ENCODE results near the gene MICAL2. TPM values are rescaled to one million over a fixed set of nuclear protein-coding genes. Genes with fewer than 3 reads are reported as not detected.

Gene MICAL2
- total RNA-seq, 1 donor from 2014 or later = 197 TPM

DNA sequence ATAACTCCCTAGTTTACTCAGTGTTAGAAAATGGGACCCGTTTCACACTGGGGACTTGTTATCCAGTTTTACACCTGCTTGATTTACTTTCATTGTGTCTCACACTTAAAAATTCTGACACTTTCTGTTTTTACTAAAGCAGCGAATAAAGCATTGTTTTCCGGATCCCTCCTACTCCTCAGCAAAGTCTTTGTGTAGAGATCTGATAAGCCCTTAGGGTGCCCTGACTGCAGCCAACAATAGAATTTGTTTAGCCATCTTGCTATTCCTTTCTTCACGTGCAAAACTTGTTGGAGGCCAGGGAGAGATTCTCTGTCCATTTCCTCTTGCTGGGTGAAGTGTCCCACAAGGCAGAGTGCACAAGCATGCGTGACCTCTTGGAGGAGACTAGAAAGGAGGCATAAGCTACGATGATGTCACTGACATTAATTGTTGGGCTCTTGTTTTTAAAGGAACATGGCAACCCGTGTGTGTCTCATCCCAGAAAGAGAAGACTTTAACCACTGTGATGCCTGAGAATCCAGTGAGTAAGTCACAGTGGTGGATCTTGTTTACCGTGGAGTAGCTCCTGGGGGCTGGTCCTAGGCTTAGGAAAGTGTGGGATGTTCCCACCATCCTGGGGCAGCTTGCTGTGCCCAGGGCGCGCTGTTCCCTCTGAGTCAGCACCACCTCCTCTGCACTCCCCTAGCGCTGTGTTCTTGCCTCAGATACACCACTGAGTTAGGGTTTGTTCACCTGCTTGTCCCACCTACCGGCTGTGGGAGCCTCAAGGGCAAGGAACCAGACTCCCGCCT, 27.7 kb downstream of the MICAL2 start:
- intact Hi-C loops (cut with DNase I) = no loop called here
- Histone ChIP-seq H3K4me1 (peaks cover 73% of the 10 kb centered on the region), H3K4me3 (no peak overlapping the region), H3K36me3 (no peaks in the 10 kb centered on the region), H3K27ac (peak overlapping the region; percentile 63), H3K27me3 (no peaks in the 10 kb centered on the region), H3K9me3 (no peaks in the 10 kb centered on the region)
- peak; percentile 47 for DNase-seq
- no peak for ATAC-seq
- TF ChIP-seq, protein P1, sequence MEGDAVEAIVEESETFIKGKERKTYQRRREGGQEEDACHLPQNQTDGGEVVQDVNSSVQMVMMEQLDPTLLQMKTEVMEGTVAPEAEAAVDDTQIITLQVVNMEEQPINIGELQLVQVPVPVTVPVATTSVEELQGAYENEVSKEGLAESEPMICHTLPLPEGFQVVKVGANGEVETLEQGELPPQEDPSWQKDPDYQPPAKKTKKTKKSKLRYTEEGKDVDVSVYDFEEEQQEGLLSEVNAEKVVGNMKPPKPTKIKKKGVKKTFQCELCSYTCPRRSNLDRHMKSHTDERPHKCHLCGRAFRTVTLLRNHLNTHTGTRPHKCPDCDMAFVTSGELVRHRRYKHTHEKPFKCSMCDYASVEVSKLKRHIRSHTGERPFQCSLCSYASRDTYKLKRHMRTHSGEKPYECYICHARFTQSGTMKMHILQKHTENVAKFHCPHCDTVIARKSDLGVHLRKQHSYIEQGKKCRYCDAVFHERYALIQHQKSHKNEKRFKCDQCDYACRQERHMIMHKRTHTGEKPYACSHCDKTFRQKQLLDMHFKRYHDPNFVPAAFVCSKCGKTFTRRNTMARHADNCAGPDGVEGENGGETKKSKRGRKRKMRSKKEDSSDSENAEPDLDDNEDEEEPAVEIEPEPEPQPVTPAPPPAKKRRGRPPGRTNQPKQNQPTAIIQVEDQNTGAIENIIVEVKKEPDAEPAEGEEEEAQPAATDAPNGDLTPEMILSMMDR (IDR thresholded peaks at IDR 0.05) = no peak

DNA sequence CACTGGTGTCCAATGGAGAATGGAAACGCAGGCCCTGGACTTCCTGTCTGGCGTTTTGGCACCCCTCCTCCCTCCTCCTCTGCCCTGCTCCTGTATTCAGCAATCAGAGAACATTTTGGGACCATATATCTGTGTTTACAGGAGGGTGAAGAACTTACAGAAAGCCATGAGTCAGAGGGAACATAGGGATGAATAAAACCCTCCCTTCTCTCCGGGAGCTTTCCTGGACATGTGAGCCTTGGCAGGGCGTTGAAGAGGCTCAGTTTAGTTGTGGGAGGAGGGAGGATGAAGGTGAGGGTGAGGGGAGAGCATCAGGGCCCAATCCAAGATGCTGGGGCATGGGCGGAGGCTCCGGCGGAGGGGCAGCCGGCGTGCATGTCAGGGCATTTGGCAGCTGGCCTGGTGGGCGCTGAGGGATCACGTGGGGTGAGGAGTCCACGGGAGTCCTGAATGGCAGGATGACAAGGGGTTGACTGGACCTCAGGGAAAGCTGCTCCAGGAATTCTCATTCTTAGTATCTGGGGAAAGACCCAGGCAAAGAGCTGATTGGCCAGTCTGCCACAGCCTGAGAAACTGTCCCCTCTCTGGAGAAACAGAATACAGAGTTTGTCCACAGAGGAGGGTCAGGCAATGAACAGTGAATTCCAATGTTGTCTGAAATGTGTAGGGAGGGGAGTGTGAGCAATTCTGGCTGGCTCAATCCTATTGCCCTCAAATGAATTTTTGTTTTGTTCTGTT, 28.9 kb downstream of the MICAL2 start:
- Histone ChIP-seq H3K4me3 (no peak overlapping the region), H3K27ac (peak overlapping the region; percentile 63), H3K9me3 (no peaks in the 10 kb centered on the region), H3K36me3 (no peaks in the 10 kb centered on the region), H3K4me1 (peaks cover 73% of the 10 kb centered on the region), H3K27me3 (no peaks in the 10 kb centered on the region)
- no peak for ATAC-seq
- peak; percentile 67 for DNase-seq
- intact Hi-C loops (cut with DNase I) = no loop called here
- TF ChIP-seq, protein P1 (IDR thresholded peaks at IDR 0.05) = no peak

DNA sequence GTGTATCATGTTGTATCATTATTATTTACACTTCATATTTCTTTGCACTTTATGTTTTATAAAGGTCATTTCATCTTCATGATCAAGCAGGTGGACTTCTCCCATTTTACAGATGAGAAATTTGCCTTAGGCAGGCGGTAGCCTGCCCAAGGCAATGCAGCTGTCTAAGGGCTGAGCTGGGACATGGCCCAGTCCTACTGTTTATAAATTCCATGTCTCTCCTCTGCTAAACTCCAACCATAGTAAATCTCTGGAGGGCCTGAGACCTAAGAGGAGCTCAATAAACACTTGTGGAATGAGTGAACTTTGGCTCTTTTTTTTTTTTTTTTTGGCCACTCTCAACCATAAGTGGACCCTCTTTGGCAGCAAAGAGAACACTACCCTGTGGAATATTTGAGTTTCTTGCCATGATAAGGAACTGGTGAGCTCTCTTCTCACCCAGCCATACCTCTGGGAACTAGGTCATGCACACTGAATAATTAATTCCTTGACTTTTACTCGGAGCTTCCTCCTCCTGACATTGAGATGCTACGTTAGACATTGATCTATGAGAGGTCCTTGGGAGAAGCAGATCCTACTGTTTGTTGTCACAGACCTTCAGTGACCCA, 29.9 kb downstream of the MICAL2 start:
- peak; percentile 67 for ATAC-seq
- no peaks in the 10 kb centered on the region for H3K9me3 ChIP-seq
- peak overlapping the region; percentile 6 for H3K27ac ChIP-seq
- TF ChIP-seq, protein P1 (IDR thresholded peaks at IDR 0.05) = no peak
- no peak overlapping the region for H3K4me3 ChIP-seq
- no peaks in the 10 kb centered on the region for H3K27me3 ChIP-seq
- H3K36me3 ChIP-seq = no peaks in the 10 kb centered on the region
- intact Hi-C loops (cut with DNase I) = no loop called here
- peak; percentile 34 for DNase-seq
- peaks cover 74% of the 10 kb centered on the region for H3K4me1 ChIP-seq

DNA sequence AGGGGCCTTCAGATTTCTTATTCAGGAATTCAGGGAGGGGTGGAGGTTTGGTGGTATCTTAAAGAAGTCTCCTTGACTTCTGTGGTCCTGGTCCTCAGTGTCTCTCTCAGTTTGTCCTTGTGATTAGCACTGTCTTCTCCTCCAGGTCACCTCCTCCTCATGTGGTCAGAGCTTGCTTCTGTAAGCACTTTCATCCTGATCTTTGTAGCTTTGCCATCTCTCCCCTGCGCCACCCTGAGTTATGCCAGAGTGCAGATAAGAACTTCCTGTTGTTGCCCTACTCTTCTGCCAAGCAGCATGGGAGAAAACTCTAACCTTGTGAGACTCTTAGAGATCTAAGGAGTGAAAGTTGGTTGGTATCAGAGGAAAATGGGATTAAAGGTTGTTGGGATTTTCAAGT, 30.9 kb downstream of the MICAL2 start:
- intact Hi-C loops (cut with DNase I) = no loop called here
- H3K4me3 ChIP-seq = no peak overlapping the region
- TF ChIP-seq, protein P1 (IDR thresholded peaks at IDR 0.05) = no peak
- peaks cover 66% of the 10 kb centered on the region for H3K4me1 ChIP-seq
- no peaks in the 10 kb centered on the region for H3K27me3 ChIP-seq
- no peak for ATAC-seq
- H3K27ac ChIP-seq = peak overlapping the region; percentile 6
- no peaks in the 10 kb centered on the region for H3K36me3 ChIP-seq
- peak; percentile 6 for DNase-seq
- no peaks in the 10 kb centered on the region for H3K9me3 ChIP-seq

DNA sequence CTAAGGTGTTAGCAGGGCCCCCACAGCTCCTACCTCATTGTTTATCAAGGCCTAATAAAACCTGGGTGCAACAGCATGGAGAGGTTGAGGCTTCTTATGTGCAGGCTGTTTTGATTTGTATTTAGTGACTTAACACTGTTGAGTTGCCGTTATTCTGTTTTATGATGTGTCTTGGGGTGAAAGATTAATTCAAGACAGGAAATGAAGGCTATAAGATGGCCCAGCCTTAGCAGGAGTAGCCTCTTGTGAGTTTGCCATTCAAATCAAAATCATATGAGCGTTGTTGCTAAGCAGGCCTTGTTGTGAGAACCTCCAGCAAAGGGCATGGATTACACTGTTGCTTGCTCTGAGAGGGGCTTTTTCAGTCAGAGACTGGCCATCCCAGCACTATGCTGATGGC, 31.8 kb downstream of the MICAL2 start:
- intact Hi-C loops (cut with DNase I) = no loop called here
- H3K27me3 ChIP-seq = no peaks in the 10 kb centered on the region
- H3K9me3 ChIP-seq = no peaks in the 10 kb centered on the region
- H3K4me3 ChIP-seq = no peak overlapping the region
- H3K36me3 ChIP-seq = no peaks in the 10 kb centered on the region
- no peak for DNase-seq
- no peak for ATAC-seq
- TF ChIP-seq, protein P1 (IDR thresholded peaks at IDR 0.05) = no peak
- peaks cover 59% of the 10 kb centered on the region for H3K4me1 ChIP-seq
- H3K27ac ChIP-seq = peak overlapping the region; percentile 32

Measured in upper lobe of right lung (tissue), 1 donor.